Measurements from ENCODE around the gene TEX22. TPM values are rescaled to one million over a fixed set of nuclear protein-coding genes. Genes with fewer than 3 reads are reported as not detected.

TEX22 gene
- total RNA-seq, 1 experiment from 2014 or later: 0.50 TPM

- DNase-seq (ENCODE audit: extremely low read depth, low read depth): no peak
Observed at GRCh38 chr14:105383083-105383730, 15.1 kb upstream of the TEX22 start.

- DNase-seq (ENCODE audit: extremely low read depth, low read depth): no peak
Observed at GRCh38 chr14:105384041-105384557, 14.2 kb upstream of the TEX22 start.

DNA sequence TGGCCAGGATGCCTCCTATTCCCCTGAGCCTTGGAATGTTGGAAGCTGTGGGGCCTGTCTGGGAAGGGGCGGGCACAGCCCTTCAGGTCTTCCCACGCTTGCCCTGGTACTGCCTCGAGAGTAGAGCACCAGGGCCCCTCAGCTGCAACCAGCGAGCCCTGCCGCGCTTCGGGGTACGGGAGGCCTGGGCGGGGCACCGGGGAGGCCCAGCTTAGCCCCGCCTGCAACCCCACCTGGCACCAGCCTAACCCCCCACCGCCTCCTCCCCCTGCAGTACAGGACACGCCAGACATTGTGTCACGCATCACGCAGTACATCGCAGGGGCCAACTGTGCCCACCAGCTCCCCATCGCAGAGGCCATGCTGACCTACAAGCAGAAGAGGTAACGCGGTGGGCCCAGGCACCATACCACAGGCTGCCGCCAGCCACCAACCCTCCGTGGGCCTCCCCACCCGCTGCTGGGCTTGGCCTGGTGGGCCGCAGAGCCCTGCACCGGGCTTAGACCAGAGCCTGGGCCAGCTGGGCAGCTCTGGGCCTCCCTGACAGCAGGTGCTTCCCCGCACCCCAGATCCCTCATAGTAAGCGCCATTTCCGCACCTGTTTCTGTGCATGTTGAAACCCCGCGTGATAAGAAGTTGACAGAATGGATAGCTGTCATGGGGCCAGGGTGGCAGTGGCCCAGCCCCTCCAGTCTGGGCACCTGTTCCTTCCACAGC, 13.6 kb upstream of the TEX22 start:
- no peak for DNase-seq (ENCODE audit: extremely low read depth, low read depth)

GRCh38 chr14:105385322-105385637, 13.1 kb upstream of the TEX22 start:
- DNase-seq (ENCODE audit: extremely low read depth, low read depth): no peak

- no peak for DNase-seq (ENCODE audit: extremely low read depth, low read depth)
Observed at GRCh38 chr14:105385698-105386365, 12.5 kb upstream of the TEX22 start.

DNA sequence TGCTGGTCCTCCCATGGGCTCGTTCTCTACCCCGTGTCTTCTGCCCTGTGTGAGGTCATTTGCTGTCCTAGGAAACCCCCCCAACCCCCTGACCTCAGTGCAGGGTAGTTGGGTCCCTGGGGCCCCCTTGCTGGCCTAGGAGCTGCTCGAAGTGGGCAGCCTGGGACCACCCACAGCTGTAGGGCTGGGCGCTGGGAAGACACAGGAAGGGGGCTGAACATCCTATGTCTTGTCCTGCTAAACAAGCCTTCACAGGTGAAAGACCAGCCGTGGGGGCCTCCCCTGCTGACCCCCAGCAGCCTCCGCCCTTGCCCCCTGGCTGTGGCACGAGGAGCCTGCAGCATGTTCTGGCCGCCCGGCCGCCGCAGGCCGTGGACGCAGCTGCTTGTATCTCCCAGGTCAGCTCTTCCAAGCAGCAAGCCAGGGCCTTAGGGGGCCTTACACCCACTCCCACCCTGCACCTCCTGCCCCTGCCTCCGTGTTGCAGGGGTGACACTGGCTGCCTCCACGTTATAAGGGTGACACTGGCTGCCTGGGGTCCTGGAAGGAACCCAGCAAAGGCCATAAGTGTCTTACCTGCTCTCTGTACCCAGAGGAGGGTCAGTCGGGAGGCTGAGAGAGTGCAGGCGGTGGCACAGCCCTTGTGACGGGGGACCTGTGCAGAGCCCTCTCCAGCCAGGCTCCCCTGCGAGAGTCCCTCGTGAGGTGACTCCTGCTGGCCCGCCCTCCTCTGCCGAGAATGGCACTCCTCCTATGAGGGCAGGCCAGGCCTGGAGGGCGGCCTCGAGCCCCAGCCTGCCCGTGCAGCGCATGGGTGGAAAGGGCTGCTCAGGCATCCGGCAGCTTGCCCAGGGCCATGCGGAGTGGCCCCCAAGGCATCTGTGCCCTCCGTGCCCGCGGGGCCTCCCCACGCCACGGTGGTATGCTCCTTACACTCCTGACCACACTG, 11.5 kb upstream of the TEX22 start:
- DNase-seq (ENCODE audit: extremely low read depth, low read depth): no peak

GRCh38 chr14:105387530-105387922, 10.8 kb upstream of the TEX22 start:
- no peak for DNase-seq (ENCODE audit: extremely low read depth, low read depth)

GRCh38 chr14:105388110-105388951, 10.0 kb upstream of the TEX22 start:
- DNase-seq (ENCODE audit: extremely low read depth, low read depth): no peak

DNA sequence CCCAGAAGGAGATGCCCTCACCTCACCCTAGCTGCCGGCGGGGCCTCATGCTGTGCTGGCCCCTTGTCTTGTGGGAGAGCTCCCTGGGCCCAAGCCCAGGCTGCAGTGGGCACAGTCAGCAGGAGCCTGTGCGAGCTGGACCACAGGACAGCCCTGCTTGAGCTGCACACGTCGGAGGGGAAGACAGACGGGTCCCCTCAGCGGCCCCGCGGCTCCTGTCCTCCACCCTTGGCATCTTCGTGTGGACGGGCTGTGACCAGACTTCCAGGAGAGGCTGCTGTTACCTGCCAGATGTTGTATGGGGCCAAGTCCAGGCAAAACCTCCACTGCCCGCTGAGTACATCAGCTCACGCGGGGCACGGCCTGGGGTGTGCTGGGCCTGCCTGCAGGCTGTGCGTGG, 9.4 kb upstream of the TEX22 start:
- no peak for DNase-seq (ENCODE audit: extremely low read depth, low read depth)

GRCh38 chr14:105389534-105389933, 8.8 kb upstream of the TEX22 start:
- DNase-seq (ENCODE audit: extremely low read depth, low read depth): no peak

DNA sequence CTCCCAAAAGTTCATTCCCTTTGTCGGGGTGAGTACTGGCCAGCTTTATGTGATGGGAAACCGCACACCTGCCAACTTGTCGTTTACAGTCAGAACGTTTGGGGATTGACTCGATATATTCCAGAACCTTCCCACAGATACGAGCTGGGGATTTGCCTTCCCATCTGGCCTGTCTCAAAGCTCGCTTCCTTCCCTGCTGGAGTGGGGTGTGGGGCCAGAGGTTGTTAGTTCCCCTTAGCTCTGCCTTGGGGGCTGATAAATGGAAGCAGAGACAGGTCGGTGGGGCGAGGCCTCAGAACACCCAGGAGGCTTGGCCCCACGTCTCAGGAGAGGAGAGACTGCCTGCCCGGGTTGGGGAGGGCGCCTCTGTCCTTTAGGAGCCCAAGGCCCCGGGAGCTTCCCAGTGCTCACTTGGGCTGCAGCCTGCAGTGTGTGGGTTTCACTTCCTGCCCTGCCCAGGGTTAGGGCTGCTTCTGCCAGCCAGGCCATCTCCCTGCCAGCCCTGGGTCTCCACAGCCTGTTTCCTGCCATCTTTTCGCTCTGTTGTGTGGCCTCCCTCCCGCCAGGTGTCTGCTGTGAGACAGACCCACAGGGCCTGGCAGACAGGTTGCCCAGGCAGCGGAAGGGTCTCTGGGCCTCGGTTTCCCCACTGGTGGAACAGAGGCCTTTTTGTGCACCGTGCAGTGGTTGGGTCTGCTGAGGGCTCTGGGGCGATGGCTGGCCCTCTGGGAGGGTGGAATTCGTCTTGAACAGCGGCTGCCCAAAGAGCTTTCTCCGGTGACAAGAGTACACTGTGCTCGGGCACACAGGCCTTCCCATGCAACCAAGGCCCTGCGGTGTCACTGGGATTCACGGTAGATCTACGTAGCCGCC, 8.1 kb upstream of the TEX22 start:
- no peak for DNase-seq (ENCODE audit: extremely low read depth, low read depth)

DNA sequence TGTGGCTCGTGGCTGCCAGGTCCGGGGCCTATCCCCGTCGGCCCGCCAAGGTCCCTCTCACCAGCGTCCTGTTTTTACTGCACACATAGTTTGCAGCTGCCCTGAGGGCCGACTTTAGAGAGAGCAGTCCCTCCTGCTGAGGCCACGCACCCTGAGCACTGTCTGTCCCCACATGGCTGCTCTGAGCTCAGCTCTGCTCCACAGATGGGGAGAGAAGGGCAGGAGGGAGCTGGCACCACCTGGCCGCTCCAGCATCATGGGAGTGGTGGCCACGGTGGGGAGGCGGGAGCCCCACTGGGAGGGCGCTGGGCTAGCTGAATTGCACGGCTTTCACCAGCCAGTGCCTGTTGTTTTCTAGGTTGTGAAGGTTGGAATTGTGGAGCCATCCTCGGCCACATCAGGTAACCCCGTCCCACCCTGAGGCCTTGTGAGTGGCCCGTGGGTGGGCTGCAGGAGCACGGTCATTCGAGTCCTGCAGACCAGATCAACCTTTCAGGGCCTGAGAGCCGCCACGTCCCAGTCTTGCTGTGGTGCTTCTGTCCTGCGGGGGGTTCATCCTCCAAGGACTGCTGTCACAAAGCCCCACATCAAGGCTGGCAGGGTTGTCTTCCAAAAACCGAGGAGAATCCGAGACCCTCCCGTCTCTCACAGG, 7.4 kb upstream of the TEX22 start:
- no peak for DNase-seq (ENCODE audit: extremely low read depth, low read depth)

GRCh38 chr14:105391541-105391940, 6.8 kb upstream of the TEX22 start:
- no peak for DNase-seq (ENCODE audit: extremely low read depth, low read depth)

DNA sequence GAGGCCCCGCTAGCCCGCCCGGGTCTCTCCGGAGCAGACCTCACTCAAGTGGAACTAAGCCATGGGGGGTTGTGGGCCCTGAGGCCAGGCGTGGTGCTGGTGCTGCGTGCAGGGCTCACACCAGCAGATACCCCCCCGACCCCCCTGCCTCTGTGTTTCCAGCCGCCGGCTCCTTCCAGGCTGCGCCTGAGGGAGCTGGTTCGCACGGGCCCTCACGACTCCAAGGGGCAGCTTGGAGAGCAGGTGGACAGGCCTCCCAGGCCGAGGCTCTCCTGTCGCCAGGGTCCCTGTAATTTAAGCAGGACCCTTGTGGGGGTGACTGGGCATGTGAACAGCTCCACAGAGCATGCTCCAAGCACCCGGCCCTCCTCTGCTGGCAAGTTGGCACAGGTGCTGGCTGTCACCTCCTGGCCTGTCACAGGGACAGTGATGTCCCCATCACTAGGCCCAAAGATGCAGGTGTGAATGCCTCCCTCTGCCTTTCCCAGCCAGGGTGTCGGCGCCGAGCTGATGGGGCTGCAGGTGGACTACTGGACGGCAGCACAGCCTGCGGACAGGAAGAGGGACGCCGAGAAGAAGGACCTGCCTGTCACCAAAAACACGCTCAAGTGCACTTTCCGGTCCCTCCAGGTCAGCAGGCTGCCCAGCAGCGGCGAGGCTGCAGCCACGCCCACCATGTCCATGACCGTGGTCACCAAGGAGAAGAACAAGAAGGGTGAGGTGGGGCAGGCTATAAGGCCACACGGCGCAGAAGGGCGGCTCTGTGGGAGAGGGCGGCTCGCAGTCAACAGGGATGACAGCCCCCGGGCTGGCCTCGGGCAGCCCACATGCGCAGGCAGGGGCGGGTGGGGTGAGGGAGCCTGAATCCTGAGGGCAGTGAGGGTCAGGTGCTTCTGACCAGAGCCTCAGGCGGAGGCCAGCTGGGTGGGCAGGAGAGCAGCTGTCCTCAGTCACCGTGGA, 5.9 kb upstream of the TEX22 start:
- DNase-seq (ENCODE audit: extremely low read depth, low read depth): no peak

DNA sequence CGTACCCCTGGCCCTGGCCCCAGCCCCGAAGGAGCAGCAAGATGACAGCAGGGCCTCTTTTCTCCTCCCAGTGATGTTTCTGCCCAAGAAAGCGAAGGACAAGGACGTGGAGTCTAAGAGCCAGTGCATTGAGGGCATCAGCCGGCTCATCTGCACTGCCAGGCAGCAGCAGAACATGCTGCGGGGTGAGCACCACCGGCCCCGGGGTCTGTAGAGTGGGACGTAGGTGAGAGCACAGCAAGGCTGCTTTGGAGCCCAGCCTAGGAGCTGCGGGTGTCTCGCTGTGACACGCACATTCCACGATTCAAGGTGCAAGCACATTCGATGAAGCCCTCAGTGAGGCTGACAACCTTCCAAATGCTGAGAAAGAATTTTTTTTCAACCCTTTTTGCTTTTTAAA, 5.2 kb upstream of the TEX22 start:
- DNase-seq (ENCODE audit: extremely low read depth, low read depth): no peak

- DNase-seq (ENCODE audit: extremely low read depth, low read depth): no peak
Observed at GRCh38 chr14:105394714-105395537, 3.4 kb upstream of the TEX22 start.

GRCh38 chr14:105395538-105395854, 2.8 kb upstream of the TEX22 start:
- no peak for DNase-seq (ENCODE audit: extremely low read depth, low read depth)
